ENCODE results near the gene LIMK1. TPM values are rescaled to one million over a fixed set of nuclear protein-coding genes. Genes with fewer than 3 reads are reported as not detected.

The LIMK1 gene
- total and polyA plus RNA-seq, 2 donors (not counting 3 experiments of a cell fraction or from before 2014, with no cell fraction given), result 52.9 to 54.5 TPM

- TF ChIP-seq MAX (IDR thresholded peaks at IDR 0.05; ENCODE audit: insufficient read depth, insufficient read length) (no peak), GATA2 (IDR thresholded peaks at IDR 0.05; ENCODE audit: insufficient read depth, insufficient read length, low read depth, low read length) (no peak), JUN (IDR thresholded peaks at IDR 0.05; ENCODE audit: borderline replicate concordance, insufficient read depth, insufficient read length, low read depth) (peak; percentile 94), EZH2 (IDR thresholded peaks at IDR 0.05; ENCODE audit: borderline replicate concordance, low read depth, low read length, severe bottlenecking) (no peak), CTCF (IDR thresholded peaks at IDR 0.05; ENCODE audit: extremely low read depth in 1 of 2, insufficient read depth in 1 of 2, low read depth in 1 of 2, low read length in 2 of 2) (no peak), POLR2A (IDR thresholded peaks at IDR 0.05; ENCODE audit: low read depth, low read length) (peak; percentile 21), FOS (IDR thresholded peaks at IDR 0.05; ENCODE audit: borderline replicate concordance, insufficient read depth, low read length) (peak; percentile 93), POLR2AphosphoS5 (IDR thresholded peaks at IDR 0.05; ENCODE audit: insufficient read depth, low read depth, low read length) (peak; percentile 85), MYC (IDR thresholded peaks at IDR 0.05; ENCODE audit: low read depth, low read length) (no peak)
- peaks cover 4 to 9% of the 10 kb centered on the region in 2 experiments for H3K36me3 ChIP-seq (ENCODE audit: control insufficient read depth in 2 of 2, extremely low read depth in 1 of 2, insufficient read depth in 2 of 2, low read length in 2 of 2)
- TSS peak; percentile 13 for BruUV-seq (replicated peaks)
- peak overlapping the region; percentile 54 for H3K9ac ChIP-seq (replicated peaks; ENCODE audit: extremely low read depth, insufficient read depth, low read length)
- H3K79me2 ChIP-seq (ENCODE audit: control insufficient read depth, insufficient read depth, low read length), result no peaks in the 10 kb centered on the region
- peak overlapping the region; percentile 83 for H3K27ac ChIP-seq (ENCODE audit: insufficient read depth, low read depth, low read length)
- DNase-seq (ENCODE audit: low read depth, low spot score) (peak; percentile 89), FAIRE-seq (peak; percentile 92)
- no peaks in the 10 kb centered on the region for H3K9me1 ChIP-seq (replicated peaks; ENCODE audit: control insufficient read depth, extremely low read depth, insufficient read depth, low read length)
- peak overlapping the region; percentile 12 for H3K4me2 ChIP-seq (ENCODE audit: insufficient read depth, low read length)
- intact Hi-C loops (cut with micrococcal nuclease), result loop anchor here (2.0 to 10.0 kb wide), 2 partner anchors 80 to 180 kb away; partner anchors contain the start of gene EIF4H
- H2AFZ ChIP-seq (ENCODE audit: low read depth, low read length), result peak overlapping the region; percentile 14
- H3K4me3 ChIP-seq (replicated peaks in 1 of 3; ENCODE audit: insufficient read depth in 1 of 3, low read depth in 1 of 3, low read length in 3 of 3), result peak overlapping the region in 2 of 3 experiments; percentile 0 to 29
- CTCF ChIA-PET, result interaction anchor here (0.8 to 1.5 kb wide), 4 partner anchors 10 to 112 kb away, joined by 3 to 6 read pairs (median 4); partner anchors contain the start of genes EIF4H and LIMK1
- peaks cover 34% of the 10 kb centered on the region for H3K4me1 ChIP-seq (ENCODE audit: control insufficient read depth, extremely low read depth, insufficient read depth, low read length)
- dilution Hi-C loops (cut with MboI; ENCODE audit: extremely low pct_ligation_motif_present, low sequenced_read_pairs), result no loop called here
- POLR2A ChIA-PET, result interaction anchor here (1.0 to 1.1 kb wide), 2 partner anchors 11 to 88 kb away, joined by 3 to 6 read pairs; partner anchors contain the start of gene LIMK1
- no peaks in the 10 kb centered on the region for H4K20me1 ChIP-seq (replicated peaks; ENCODE audit: control insufficient read depth, extremely low read depth, insufficient read depth, low read length)
- no peaks in the 10 kb centered on the region for H3K27me3 ChIP-seq (ENCODE audit: control insufficient read depth in 2 of 2, insufficient read depth in 2 of 2, low read length in 2 of 2)
- no peaks in the 10 kb centered on the region for H3K9me3 ChIP-seq (replicated peaks; ENCODE audit: control insufficient read depth, insufficient read depth, low read length)
Observed at GRCh38 chr7:74094224-74095101, 10.9 kb downstream of the LIMK1 start.
